PC-3 (cell line): ENCODE measurements around the gene SELPLG. TPM values are rescaled to one million over a fixed set of nuclear protein-coding genes. Genes with fewer than 3 reads are reported as not detected.

ENCODE experiments used
- ATAC-seq: fragments of 200-7000 bp; cut with Tn5 transposase; 2 replicates; pipeline ENCODE4 v1.9.1; 2020; ENCODE audit warnings: mild to moderate bottlenecking, moderate library complexity
- BruUV-seq: library from RNA; stranded (reverse); fragments of 400-500 nt; replicated peaks from 2 replicates; lab custom pipeline; 2021; lab: Mats Ljungman, UMichigan
- CTCF ChIA-PET: fragments of 300-600 bp; sonication (Branson Sonifier 250); formaldehyde crosslinking; loops from one replicate; lab custom pipeline; 2022; ENCODE audit warnings: antibody characterized with exemption; lab: Charles Lee
- POLR2A ChIA-PET: fragments of 300-600 bp; sonication (Branson Sonifier 250); formaldehyde crosslinking; loops from one replicate; lab custom pipeline; 2022; ENCODE audit warnings: antibody characterized with exemption; ENCODE audit not compliant: unreplicated experiment; lab: Charles Lee
- DNase-seq: peaks from one replicate; pipeline ENCODE4 v3.0.0-alpha.2; 2015
- H2AFZ ChIP-seq: fragments of 300-600 bp; sonication (generic); 2 replicates; pipeline ENCODE4 v1.6.0; 2016; ENCODE audit warnings: antibody characterized with exemption, low read length
- H3F3A ChIP-seq: fragments of 300-600 bp; sonication (generic); one replicate; pipeline ENCODE4 v1.6.0; 2017; ENCODE audit warnings: antibody characterized with exemption, low read length, control low read depth, mild to moderate bottlenecking; ENCODE audit not compliant: unreplicated experiment
- H3K27ac ChIP-seq: fragments of 300-600 bp; sonication (generic); 2 replicates; pipeline ENCODE4 v1.5.1; 2016; ENCODE audit warnings: mild to moderate bottlenecking, low read length
- H3K27me3 ChIP-seq: fragments of 300-600 bp; sonication (generic); 2 replicates; pipeline ENCODE4 v1.6.1; 2016; ENCODE audit warnings: low read length, mixed read lengths
- H3K36me3 ChIP-seq: fragments of 300-600 bp; sonication (generic); 2 replicates; pipeline ENCODE4 v1.6.1; 2016; ENCODE audit warnings: low read depth, mixed run types, low read length, mixed read lengths
- H3K4me1 ChIP-seq: fragments of 300-600 bp; sonication (generic); 2 replicates; pipeline ENCODE4 v1.5.1; 2016; ENCODE audit warnings: low read length; ENCODE audit not compliant: insufficient read depth
- H3K4me2 ChIP-seq: fragments of 300-600 bp; sonication (generic); 2 replicates; pipeline ENCODE4 v1.6.0; 2016; ENCODE audit warnings: low read length
- H3K4me3 ChIP-seq: fragments of 300-600 bp; sonication (generic); 2 replicates; pipeline ENCODE4 v1.5.1; 2016; ENCODE audit warnings: mild to moderate bottlenecking, low read length, mixed read lengths
- H3K79me2 ChIP-seq: fragments of 300-600 bp; sonication (generic); 2 replicates; pipeline ENCODE4 v1.6.1; 2017; ENCODE audit warnings: low read length, mixed read lengths
- H3K9ac ChIP-seq: fragments of 300-600 bp; sonication (generic); 2 replicates; pipeline ENCODE4 v1.6.0; 2016; ENCODE audit warnings: mild to moderate bottlenecking, low read length
- H3K9me2 ChIP-seq: fragments of 300-600 bp; sonication (generic); replicated peaks from 2 replicates; pipeline ENCODE4 v1.6.1; 2016; ENCODE audit warnings: mixed run types, low read length, mixed read lengths
- H3K9me3 ChIP-seq: fragments of 300-600 bp; sonication (generic); 2 replicates; pipeline ENCODE4 v1.6.1; 2016; ENCODE audit warnings: low read length, mixed read lengths
- H4K20me1 ChIP-seq: fragments of 300-600 bp; sonication (generic); 2 replicates; pipeline ENCODE4 v1.6.1; 2016; ENCODE audit warnings: low read length, mixed read lengths
- CTCF ChIP-seq: fragments of 300-600 bp; sonication (generic); conservative IDR thresholded peaks from 2 replicates; pipeline ENCODE4 v1.5.1; 2017; ENCODE audit warnings: antibody characterized with exemption, low read depth, mild to moderate bottlenecking, low read length
- EZH2 ChIP-seq: fragments of 300-600 bp; sonication (generic); IDR thresholded peaks from one replicate; pipeline ENCODE4 v1.6.1; 2017; ENCODE audit warnings: antibody characterized with exemption, mild to moderate bottlenecking, low read length; ENCODE audit not compliant: unreplicated experiment
- EZH2phosphoT487 ChIP-seq: fragments of 300-600 bp; sonication (generic); IDR thresholded peaks from 2 replicates; pipeline ENCODE4 v1.6.1; 2018; ENCODE audit warnings: mild to moderate bottlenecking, antibody characterized with exemption, low read length, borderline replicate concordance
- intact Hi-C: fragments of 100-400 bp; cut with micrococcal nuclease; formaldehyde crosslinking; loops from 2 replicates; pipeline ENCODE4 v1.9.0; 2023
- total RNA-seq: library from RNA; depleted of rRNA; stranded (reverse); fragments of >200 nt; gene quantifications from 2 replicates; pipeline ENCODE4 v1.2.3, GENCODE V29; 2014

The SELPLG gene
- total RNA-seq, 1 experiment from 2014 or later = 0.73 TPM

- Histone ChIP-seq H3K27me3 (no peaks in the 10 kb centered on the region), H3K9me2 (no peaks in the 10 kb centered on the region), H2AFZ (no peak overlapping the region), H3K27ac (no peak overlapping the region), H3K79me2 (no peaks in the 10 kb centered on the region), H3K4me1 (peaks cover 16% of the 10 kb centered on the region), H3K4me2 (no peak overlapping the region), H3K36me3 (no peaks in the 10 kb centered on the region), H3F3A (no peaks in the 10 kb centered on the region), H3K4me3 (no peak overlapping the region), H3K9ac (no peak overlapping the region), H4K20me1 (no peaks in the 10 kb centered on the region), H3K9me3 (no peaks in the 10 kb centered on the region)
- intact Hi-C loops = no loop called here
- ATAC-seq (no peak), DNase-seq (no peak)
- POLR2A ChIA-PET = no interaction called here
- CTCF ChIA-PET = no interaction called here
- TF ChIP-seq EZH2 (no peak), EZH2phosphoT487 (no peak), CTCF (no peak)
- no TSS peak for BruUV-seq
Measured at GRCh38 chr12:108608616-108609015, 25.1 kb downstream of the SELPLG start.

- H3K4me2 ChIP-seq = no peak overlapping the region
- no peaks in the 10 kb centered on the region for H3K36me3 ChIP-seq
- no TSS peak for BruUV-seq
- H3K27ac ChIP-seq = no peak overlapping the region
- H2AFZ ChIP-seq = no peak overlapping the region
- intact Hi-C loops = no loop called here
- POLR2A ChIA-PET = no interaction called here
- no peaks in the 10 kb centered on the region for H3K9me3 ChIP-seq
- H3K27me3 ChIP-seq = no peaks in the 10 kb centered on the region
- H3K4me3 ChIP-seq = no peak overlapping the region
- no peaks in the 10 kb centered on the region for H3K79me2 ChIP-seq
- TF ChIP-seq EZH2phosphoT487 = no peak
- TF ChIP-seq EZH2 = no peak
- TF ChIP-seq CTCF = no peak
- CTCF ChIA-PET = no interaction called here
- H3K9me2 ChIP-seq = no peaks in the 10 kb centered on the region
- no peaks in the 10 kb centered on the region for H3F3A ChIP-seq
- H3K9ac ChIP-seq = no peak overlapping the region
- no peaks in the 10 kb centered on the region for H4K20me1 ChIP-seq
- peaks cover 16% of the 10 kb centered on the region for H3K4me1 ChIP-seq
- ATAC-seq = no peak
- no peak for DNase-seq
Measured at GRCh38 chr12:108607981-108608600, 25.6 kb downstream of the SELPLG start.

- ATAC-seq (no peak), DNase-seq (no peak)
- H3K4me3 ChIP-seq = no peak overlapping the region
- H3K4me2 ChIP-seq = no peak overlapping the region
- H3K27me3 ChIP-seq = no peaks in the 10 kb centered on the region
- ChIA-PET POLR2A (no interaction called here), CTCF (no interaction called here)
- no peaks in the 10 kb centered on the region for H3K79me2 ChIP-seq
- H3K9ac ChIP-seq = no peak overlapping the region
- intact Hi-C loops = no loop called here
- TF ChIP-seq EZH2phosphoT487 = no peak
- no peak for TF ChIP-seq EZH2
- no peak for TF ChIP-seq CTCF
- H4K20me1 ChIP-seq = no peaks in the 10 kb centered on the region
- H3K9me2 ChIP-seq = no peaks in the 10 kb centered on the region
- peaks cover under 1% of the 10 kb centered on the region; the same call in 1 of the 2 replicates for H3K4me1 ChIP-seq
- H3K9me3 ChIP-seq = no peaks in the 10 kb centered on the region
- H3F3A ChIP-seq = no peaks in the 10 kb centered on the region
- H3K27ac ChIP-seq = no peak overlapping the region
- no peak overlapping the region for H2AFZ ChIP-seq
- H3K36me3 ChIP-seq = no peaks in the 10 kb centered on the region
- no TSS peak for BruUV-seq
Measured at GRCh38 chr12:108606492-108606891, 27.2 kb downstream of the SELPLG start.
